ENCODE results near the gene WBP2. TPM values are rescaled to one million over a fixed set of nuclear protein-coding genes. Genes with fewer than 3 reads are reported as not detected.

Gene WBP2
- total and polyA plus RNA-seq, 9 of the 15 experiments (the other 6 are each of a cell fraction or from before 2014, with no cell fraction given) = 2.2 to 74.3 (median 20.0) TPM

- no peak for TF ChIP-seq ARID3A (IDR thresholded peaks at IDR 0.05; ENCODE audit: borderline replicate concordance, low read depth, low read length)
- no peak for TF ChIP-seq CBX2 (IDR thresholded peaks at IDR 0.05; ENCODE audit: insufficient read depth, low read length, poor library complexity, severe bottlenecking)
- no peak for TF ChIP-seq CBFA2T2 (conservative IDR thresholded peaks at IDR 0.05)
- peak; percentile 57 for TF ChIP-seq RBFOX2 (IDR thresholded peaks at IDR 0.05; ENCODE audit: low read depth, low read length)
- peak; percentile 1 for TF ChIP-seq HNRNPLL (IDR thresholded peaks at IDR 0.05; ENCODE audit: low read depth, low read length, poor library complexity, severe bottlenecking)
- TF ChIP-seq TAF1 (IDR thresholded peaks at IDR 0.05; ENCODE audit: control insufficient read depth, extremely low read depth, insufficient read depth, low read length, severe bottlenecking) = no peak
- no peak for TF ChIP-seq HDAC2 (IDR thresholded peaks at IDR 0.05)
- no peak for TF ChIP-seq RFX1 (IDR thresholded peaks at IDR 0.05)
- no peak for TF ChIP-seq FOS (IDR thresholded peaks at IDR 0.05; ENCODE audit: extremely low read depth, insufficient read length)
- no peak for TF ChIP-seq FOXA3 (CRISPR knock-in tag; conservative IDR thresholded peaks at IDR 0.05 in 1 of 2, IDR thresholded peaks at IDR 0.05 in 1 of 2)
- TF ChIP-seq MEF2A (IDR thresholded peaks at IDR 0.05; ENCODE audit: control insufficient read depth, low read depth, low read length) = no peak
Measured at GRCh38 chr17:75824050-75824552, 31.0 kb downstream of the WBP2 start (continued).

Data from K562 (cell line).